Urinary bladder (tissue), 2 donors: ENCODE measurements around the gene RAB27B. TPM values are rescaled to one million over a fixed set of nuclear protein-coding genes. Genes with fewer than 3 reads are reported as not detected.

ENCODE experiments used
- polyA plus RNA-seq: library from polyadenylated mRNA; stranded (reverse); fragments of 200-250 nt; gene quantifications from one replicate; pipeline ENCODE4 v1.2.3, GENCODE V29; 2013
- total RNA-seq: library from RNA; depleted of rRNA; stranded (reverse); fragments of >200 nt; gene quantifications from one replicate; pipeline ENCODE4 v1.2.3, GENCODE V29; 2014
- donor health status: healthy.

RAB27B gene
- total and polyA plus RNA-seq, 2 donors: 0.90 to 19.8 TPM

Other genes with a start within 250 kb of the RAB27B start
- not detected for gene DYNAP, start 237.2 kb upstream of the RAB27B start, total RNA-seq
- not detected for gene DYNAP, start 237.2 kb upstream of the RAB27B start, polyA plus RNA-seq
- gene CCDC68, start 131.0 kb downstream of the RAB27B start, total RNA-seq: 41.3 TPM
- 5.5 TPM for gene CCDC68, start 131.0 kb downstream of the RAB27B start, polyA plus RNA-seq